B cell (primary cell): ENCODE data around the gene RAD51D.

Experiments
- CTCF ChIP-seq: fragments of 200-600 bp; IDR thresholded peaks from one replicate; pipeline ENCODE4 v1.8.0; 2022; ENCODE audit warnings: antibody characterized with exemption, mild to moderate bottlenecking
- EZH2 ChIP-seq: IDR thresholded peaks from 2 replicates; pipeline ENCODE4 v1.6.1; 2012; ENCODE audit warnings: borderline replicate concordance, low read depth, mild to moderate bottlenecking, moderate library complexity, low read length; ENCODE audit not compliant: insufficient read depth, poor library complexity, severe bottlenecking

- no peak for TF ChIP-seq CTCF
- TF ChIP-seq EZH2 = no peak
These were observed 66.5 kb downstream of the RAD51D start for GRCh38 chr17:35053204-35053603.
